K562 (cell line): ENCODE results near the gene TSR3. TPM values are rescaled to one million over a fixed set of nuclear protein-coding genes. Genes with fewer than 3 reads are reported as not detected.

Experiments
- ARNT ChIP-seq, 2 experiments: fragments of 450-650 bp; IDR thresholded peaks; 2 replicates each; pipeline ENCODE4 v1.6.1; 2016; ENCODE audit warnings: mild to moderate bottlenecking in 1 of 2
- CBX1 ChIP-seq: sonication (generic); IDR thresholded peaks from 2 replicates; pipeline ENCODE4 v1.6.1; 2016; ENCODE audit warnings: antibody characterized with exemption, low read depth, mild to moderate bottlenecking
- CHCHD3 ChIP-seq: fragments of 250-450 bp; sonication (Bioruptor Pico); IDR thresholded peaks from 2 replicates; pipeline ENCODE4 v2.1.2; 2022; ENCODE audit warnings: mild to moderate bottlenecking
- HLTF ChIP-seq: fragments of 450-650 bp; IDR thresholded peaks from 2 replicates; pipeline ENCODE4 v1.6.1; 2016
- MAZ ChIP-seq, 2 experiments: fragments of 450-650 bp in 1 of 2; sonication (generic) in 1 of 2; formaldehyde crosslinking; IDR thresholded peaks in 1 of 2; conservative IDR thresholded peaks in 1 of 2; 2 replicates each; pipeline versions ENCODE4 v1.4.0 to v1.5.0; 2020; ENCODE audit warnings: mild to moderate bottlenecking in 1 of 2, missing genetic modification reagents in 1 of 2
- PTBP1 ChIP-seq: fragments of 200-400 bp; formaldehyde crosslinking; IDR thresholded peaks from 2 replicates; pipeline ENCODE4 v1.6.1; 2017; ENCODE audit warnings: low read depth, low read length
- SNIP1 ChIP-seq: fragments of 450-650 bp; IDR thresholded peaks from 2 replicates; pipeline ENCODE4 v1.7.1; 2017; ENCODE audit warnings: low read depth, mild to moderate bottlenecking
- TAF7 ChIP-seq: fragments of 450-650 bp; IDR thresholded peaks from 2 replicates; pipeline ENCODE4 v1.6.1; 2016; ENCODE audit warnings: missing genetic modification characterization, missing compliant biosample characterization
- YBX1 ChIP-seq: fragments of 450-650 bp; IDR thresholded peaks from 2 replicates; pipeline ENCODE4 v1.7.1; 2016; ENCODE audit warnings: mild to moderate bottlenecking
- polyA plus RNA-seq, 8 experiments: library from polyadenylated mRNA; depleted of rRNA in 4 of 8; stranded (reverse) in 5 of 8; unstranded in 3 of 8; fragments of >200 nt; fragmentation: Nextera tagmentation in 2 of 8; fragmentation: Illumina TruSeq in 1 of 8; extraction: Ambion mirVana in 2 of 8; extraction: Trizol in 1 of 8; gene quantifications; 2 replicates each; pipeline versions ENCODE4 v1.2.1 to v1.2.3, GENCODE V29; 2011 to 2014; ENCODE audit warnings: inconsistent platforms in 1 of 8, missing spikeins in 1 of 8
- total RNA-seq, 7 experiments: library from RNA; depleted of rRNA in 6 of 7; stranded (reverse); fragments of >200 nt in 6 of 7; fragmentation: Illumina TruSeq in 2 of 7; extraction: Trizol in 2 of 7; gene quantifications; 2 replicates each; pipeline versions ENCODE4 v1.2.1 to v1.2.3, GENCODE V29; 2011 to 2021; ENCODE audit warnings: low replicate concordance in 1 of 7
- TF ChIP-seq, protein P1 (sequence below): fragments of 250-450 bp; sonication (Bioruptor Pico); IDR thresholded peaks from 2 replicates; pipeline ENCODE4 v1.9.0; 2021; ENCODE audit warnings: mild to moderate bottlenecking
- TF ChIP-seq, protein P2 (sequence below): fragments of 450-650 bp; conservative IDR thresholded peaks from 2 replicates; pipeline ENCODE4 v1.6.1; 2016; ENCODE audit warnings: missing genetic modification characterization, low read depth, mild to moderate bottlenecking, control low read depth, missing compliant biosample characterization
- TF ChIP-seq, protein P3 (sequence below), 2 experiments: fragments of 450-650 bp in 1 of 2; sonication (generic) in 1 of 2; formaldehyde crosslinking in 1 of 2; IDR thresholded peaks in 1 of 2; conservative IDR thresholded peaks in 1 of 2; 2 replicates each; pipeline versions ENCODE4 v1.6.1 to v1.8.1; 2016 to 2023; ENCODE audit warnings: mild to moderate bottlenecking in 2 of 2, moderate library complexity in 2 of 2, inconsistent platforms in 1 of 2, missing genetic modification reagents in 1 of 2
- TF ChIP-seq, protein P4 (sequence below): sonication (generic); formaldehyde crosslinking; IDR thresholded peaks from 2 replicates; pipeline ENCODE4 v1.8.0; 2023; ENCODE audit warnings: mild to moderate bottlenecking, missing genetic modification reagents
- TF ChIP-seq, protein P5 (sequence below), 3 experiments: IDR thresholded peaks in 2 of 3; conservative IDR thresholded peaks in 1 of 3; 2 replicates each; pipeline ENCODE4 v1.5.1; 2011 to 2012; ENCODE audit warnings: low read length in 3 of 3, mild to moderate bottlenecking in 3 of 3, control low read depth in 2 of 3, improper control_type of control experiment in 1 of 3, inconsistent platforms in 1 of 3, low read depth in 1 of 3, mixed read lengths in 1 of 3, moderate library complexity in 1 of 3; ENCODE audit not compliant: insufficient read depth in 2 of 3
- TF ChIP-seq, protein P6 (sequence below): sonication (generic); formaldehyde crosslinking; IDR thresholded peaks from 2 replicates; pipeline ENCODE4 v1.8.0; 2022; ENCODE audit warnings: missing genetic modification reagents, mild to moderate bottlenecking, moderate library complexity, borderline replicate concordance
- TF ChIP-seq, protein P7 (sequence below): IDR thresholded peaks from 2 replicates; pipeline ENCODE4 v1.6.1; 2011; ENCODE audit warnings: borderline replicate concordance, low read depth, mild to moderate bottlenecking, moderate library complexity, low read length; ENCODE audit not compliant: insufficient read depth, poor library complexity, severe bottlenecking

TSR3 gene
- total and polyA plus RNA-seq, 9 of the 15 experiments (the other 6 are each of a cell fraction or from before 2014, with no cell fraction given) = 1.5 to 74.8 (median 16.5) TPM

DNA sequence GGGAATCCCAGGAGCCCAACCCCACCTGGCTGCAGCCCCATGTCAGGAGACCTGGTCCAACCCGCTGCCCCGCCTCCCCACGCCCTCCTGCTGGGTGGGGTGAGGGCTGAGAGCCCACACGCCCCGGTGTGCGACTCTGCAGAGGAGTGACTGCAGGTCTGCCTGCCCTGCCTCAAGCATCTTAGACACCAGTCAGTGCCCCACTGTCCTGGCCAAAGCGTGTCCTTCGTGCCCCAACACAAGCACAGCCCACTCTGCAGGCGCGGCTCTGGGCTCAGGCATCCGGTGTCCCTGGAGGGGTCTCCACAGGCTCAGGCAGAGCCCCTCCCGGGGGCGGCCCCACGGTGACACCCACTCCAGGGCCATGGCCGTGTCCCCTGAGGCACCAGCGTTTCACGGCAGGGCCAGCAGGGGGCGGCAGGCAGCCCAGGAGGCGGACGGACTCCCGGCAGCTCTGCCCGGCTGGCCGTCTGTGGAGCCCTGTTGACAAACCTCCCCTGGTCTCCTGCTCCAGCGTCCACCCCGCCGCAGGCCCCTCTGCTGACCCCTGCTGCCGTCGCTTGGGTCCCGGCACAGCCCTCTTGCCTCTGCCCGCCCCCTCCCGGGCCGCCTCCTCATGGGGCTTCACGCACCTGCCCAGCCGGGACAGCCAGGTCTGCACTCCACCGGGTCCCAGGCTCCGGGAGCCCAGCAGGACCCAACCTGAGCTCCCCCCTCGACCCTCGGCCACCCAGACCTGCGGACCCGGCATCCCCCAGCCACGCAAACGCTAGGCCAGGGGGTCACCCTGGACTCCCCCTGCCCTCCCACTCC lies 50.8 kb downstream of the TSR3 start (continued):
- TF ChIP-seq, protein P1, sequence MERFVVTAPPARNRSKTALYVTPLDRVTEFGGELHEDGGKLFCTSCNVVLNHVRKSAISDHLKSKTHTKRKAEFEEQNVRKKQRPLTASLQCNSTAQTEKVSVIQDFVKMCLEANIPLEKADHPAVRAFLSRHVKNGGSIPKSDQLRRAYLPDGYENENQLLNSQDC = no peak
- TF ChIP-seq HLTF (no peak), SNIP1 (no peak), TAF7 (tag) (no peak), ARNT (IDR thresholded peaks at IDR 0.05) (no peak), CHCHD3 (CRISPR knock-in tag) (no peak), YBX1 (no peak), PTBP1 (no peak), MAZ (CRISPR knock-in tag; conservative IDR thresholded peaks at IDR 0.05 in 1 of 2, IDR thresholded peaks at IDR 0.05 in 1 of 2) (peak; percentile 28 to 62; a peak in 2 of 4 replicates), CBX1 (0 out of 2 replicates have a peak, but pooled peaks have one; percentile 50)
- TF ChIP-seq, protein P2, sequence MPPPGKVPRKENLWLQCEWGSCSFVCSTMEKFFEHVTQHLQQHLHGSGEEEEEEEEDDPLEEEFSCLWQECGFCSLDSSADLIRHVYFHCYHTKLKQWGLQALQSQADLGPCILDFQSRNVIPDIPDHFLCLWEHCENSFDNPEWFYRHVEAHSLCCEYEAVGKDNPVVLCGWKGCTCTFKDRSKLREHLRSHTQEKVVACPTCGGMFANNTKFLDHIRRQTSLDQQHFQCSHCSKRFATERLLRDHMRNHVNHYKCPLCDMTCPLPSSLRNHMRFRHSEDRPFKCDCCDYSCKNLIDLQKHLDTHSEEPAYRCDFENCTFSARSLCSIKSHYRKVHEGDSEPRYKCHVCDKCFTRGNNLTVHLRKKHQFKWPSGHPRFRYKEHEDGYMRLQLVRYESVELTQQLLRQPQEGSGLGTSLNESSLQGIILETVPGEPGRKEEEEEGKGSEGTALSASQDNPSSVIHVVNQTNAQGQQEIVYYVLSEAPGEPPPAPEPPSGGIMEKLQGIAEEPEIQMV (tag) = no peak
- TF ChIP-seq, protein P3, sequence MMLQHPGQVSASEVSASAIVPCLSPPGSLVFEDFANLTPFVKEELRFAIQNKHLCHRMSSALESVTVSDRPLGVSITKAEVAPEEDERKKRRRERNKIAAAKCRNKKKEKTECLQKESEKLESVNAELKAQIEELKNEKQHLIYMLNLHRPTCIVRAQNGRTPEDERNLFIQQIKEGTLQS (IDR thresholded peaks at IDR 0.05) = no peak
- TF ChIP-seq, protein P3 (CRISPR knock-in tag; conservative IDR thresholded peaks at IDR 0.05) = no peak
- TF ChIP-seq, protein P4, sequence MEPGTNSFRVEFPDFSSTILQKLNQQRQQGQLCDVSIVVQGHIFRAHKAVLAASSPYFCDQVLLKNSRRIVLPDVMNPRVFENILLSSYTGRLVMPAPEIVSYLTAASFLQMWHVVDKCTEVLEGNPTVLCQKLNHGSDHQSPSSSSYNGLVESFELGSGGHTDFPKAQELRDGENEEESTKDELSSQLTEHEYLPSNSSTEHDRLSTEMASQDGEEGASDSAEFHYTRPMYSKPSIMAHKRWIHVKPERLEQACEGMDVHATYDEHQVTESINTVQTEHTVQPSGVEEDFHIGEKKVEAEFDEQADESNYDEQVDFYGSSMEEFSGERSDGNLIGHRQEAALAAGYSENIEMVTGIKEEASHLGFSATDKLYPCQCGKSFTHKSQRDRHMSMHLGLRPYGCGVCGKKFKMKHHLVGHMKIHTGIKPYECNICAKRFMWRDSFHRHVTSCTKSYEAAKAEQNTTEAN = no peak
- TF ChIP-seq, protein P5, sequence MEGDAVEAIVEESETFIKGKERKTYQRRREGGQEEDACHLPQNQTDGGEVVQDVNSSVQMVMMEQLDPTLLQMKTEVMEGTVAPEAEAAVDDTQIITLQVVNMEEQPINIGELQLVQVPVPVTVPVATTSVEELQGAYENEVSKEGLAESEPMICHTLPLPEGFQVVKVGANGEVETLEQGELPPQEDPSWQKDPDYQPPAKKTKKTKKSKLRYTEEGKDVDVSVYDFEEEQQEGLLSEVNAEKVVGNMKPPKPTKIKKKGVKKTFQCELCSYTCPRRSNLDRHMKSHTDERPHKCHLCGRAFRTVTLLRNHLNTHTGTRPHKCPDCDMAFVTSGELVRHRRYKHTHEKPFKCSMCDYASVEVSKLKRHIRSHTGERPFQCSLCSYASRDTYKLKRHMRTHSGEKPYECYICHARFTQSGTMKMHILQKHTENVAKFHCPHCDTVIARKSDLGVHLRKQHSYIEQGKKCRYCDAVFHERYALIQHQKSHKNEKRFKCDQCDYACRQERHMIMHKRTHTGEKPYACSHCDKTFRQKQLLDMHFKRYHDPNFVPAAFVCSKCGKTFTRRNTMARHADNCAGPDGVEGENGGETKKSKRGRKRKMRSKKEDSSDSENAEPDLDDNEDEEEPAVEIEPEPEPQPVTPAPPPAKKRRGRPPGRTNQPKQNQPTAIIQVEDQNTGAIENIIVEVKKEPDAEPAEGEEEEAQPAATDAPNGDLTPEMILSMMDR (IDR thresholded peaks at IDR 0.05 in 2 of 3, conservative IDR thresholded peaks at IDR 0.05 in 1 of 3; ENCODE audit: insufficient read depth in 2 of 3, low read depth in 1 of 3, low read length in 3 of 3) = peak; percentile 84 to 92 (median 89)
- TF ChIP-seq, protein P6, sequence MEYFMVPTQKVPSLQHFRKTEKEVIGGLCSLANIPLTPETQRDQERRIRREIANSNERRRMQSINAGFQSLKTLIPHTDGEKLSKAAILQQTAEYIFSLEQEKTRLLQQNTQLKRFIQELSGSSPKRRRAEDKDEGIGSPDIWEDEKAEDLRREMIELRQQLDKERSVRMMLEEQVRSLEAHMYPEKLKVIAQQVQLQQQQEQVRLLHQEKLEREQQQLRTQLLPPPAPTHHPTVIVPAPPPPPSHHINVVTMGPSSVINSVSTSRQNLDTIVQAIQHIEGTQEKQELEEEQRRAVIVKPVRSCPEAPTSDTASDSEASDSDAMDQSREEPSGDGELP (CRISPR knock-in tag) = peak; percentile 65; the same call in 1 of the 2 replicates
- TF ChIP-seq, protein P7, sequence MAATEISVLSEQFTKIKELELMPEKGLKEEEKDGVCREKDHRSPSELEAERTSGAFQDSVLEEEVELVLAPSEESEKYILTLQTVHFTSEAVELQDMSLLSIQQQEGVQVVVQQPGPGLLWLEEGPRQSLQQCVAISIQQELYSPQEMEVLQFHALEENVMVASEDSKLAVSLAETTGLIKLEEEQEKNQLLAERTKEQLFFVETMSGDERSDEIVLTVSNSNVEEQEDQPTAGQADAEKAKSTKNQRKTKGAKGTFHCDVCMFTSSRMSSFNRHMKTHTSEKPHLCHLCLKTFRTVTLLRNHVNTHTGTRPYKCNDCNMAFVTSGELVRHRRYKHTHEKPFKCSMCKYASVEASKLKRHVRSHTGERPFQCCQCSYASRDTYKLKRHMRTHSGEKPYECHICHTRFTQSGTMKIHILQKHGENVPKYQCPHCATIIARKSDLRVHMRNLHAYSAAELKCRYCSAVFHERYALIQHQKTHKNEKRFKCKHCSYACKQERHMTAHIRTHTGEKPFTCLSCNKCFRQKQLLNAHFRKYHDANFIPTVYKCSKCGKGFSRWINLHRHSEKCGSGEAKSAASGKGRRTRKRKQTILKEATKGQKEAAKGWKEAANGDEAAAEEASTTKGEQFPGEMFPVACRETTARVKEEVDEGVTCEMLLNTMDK = peak; percentile 91
